IMR-90 (cell line): ENCODE data around the gene CUTA. TPM values are rescaled to one million over a fixed set of nuclear protein-coding genes. Genes with fewer than 3 reads are reported as not detected.

Experiments
- ATAC-seq: fragments of 200-7000 bp; cut with Tn5 transposase; 2 replicates; pipeline ENCODE4 v1.9.1; 2020; ENCODE audit warnings: low read depth, mild to moderate bottlenecking, moderate library complexity
- BruUV-seq: library from RNA; stranded (reverse); fragments of 400-500 nt; replicated peaks from 2 replicates; lab custom pipeline; 2021; lab: Mats Ljungman, UMichigan
- CTCF ChIA-PET: fragments of 300-600 bp; formaldehyde crosslinking; extraction: SDS; loops from one replicate; lab custom pipeline; 2021; ENCODE audit warnings: antibody characterized with exemption; lab: Yijun Ruan, JAX
- POLR2A ChIA-PET: fragments of 300-600 bp; sonication (Branson Sonifier 250); formaldehyde crosslinking; loops from one replicate; lab custom pipeline; 2022; ENCODE audit warnings: antibody characterized with exemption; ENCODE audit not compliant: unreplicated experiment; lab: Charles Lee
- DNase-seq: peaks from one replicate; pipeline ENCODE4 v3.0.0; 2013
- H2AFZ ChIP-seq: replicated peaks from 2 replicates; pipeline ENCODE3; 2013; ENCODE audit warnings: low read length, mild to moderate bottlenecking; ENCODE audit not compliant: poor library complexity
- H2AK5ac ChIP-seq: 2 replicates; pipeline ENCODE4 v1.6.1; 2013; ENCODE audit warnings: low read depth, low read length, inconsistent platforms
- H2AK9ac ChIP-seq: replicated peaks from 2 replicates; pipeline ENCODE3; 2013; ENCODE audit warnings: mild to moderate bottlenecking, low read depth, low read length, moderate library complexity; ENCODE audit not compliant: poor library complexity
- H2BK120ac ChIP-seq: 2 replicates; pipeline ENCODE4 v1.6.1; 2013; ENCODE audit warnings: low read depth, low read length, inconsistent platforms
- H2BK15ac ChIP-seq: 3 replicates; pipeline ENCODE4 v1.6.1; 2013; ENCODE audit warnings: low read depth, low read length, inconsistent platforms
- H2BK20ac ChIP-seq: 2 replicates; pipeline ENCODE4 v1.6.1; 2013; ENCODE audit warnings: low read depth, mild to moderate bottlenecking, inconsistent platforms, low read length, moderate library complexity
- H2BK5ac ChIP-seq: 2 replicates; pipeline ENCODE4 v1.6.1; 2013; ENCODE audit warnings: mild to moderate bottlenecking, low read depth, low read length, inconsistent platforms; ENCODE audit not compliant: poor library complexity, severe bottlenecking
- H3K14ac ChIP-seq: replicated peaks from 2 replicates; pipeline ENCODE4 v1.6.1; 2013; ENCODE audit warnings: low read depth, low read length, inconsistent platforms
- H3K18ac ChIP-seq: 2 replicates; pipeline ENCODE4 v1.6.1; 2013; ENCODE audit warnings: low read depth, low read length, control low read depth
- H3K23ac ChIP-seq: 2 replicates; pipeline ENCODE4 v1.6.1; 2013; ENCODE audit warnings: low read depth, low read length, inconsistent platforms
- H3K27ac ChIP-seq: 2 replicates; pipeline ENCODE4 v1.5.1; 2013; ENCODE audit warnings: mild to moderate bottlenecking, control low read depth, low read length; ENCODE audit not compliant: insufficient read depth
- H3K27me3 ChIP-seq: 2 replicates; pipeline ENCODE4 v1.6.1; 2013; ENCODE audit warnings: low read length; ENCODE audit not compliant: control insufficient read depth, insufficient read depth
- H3K36me3 ChIP-seq: 2 replicates; pipeline ENCODE4 v1.6.1; 2013; ENCODE audit warnings: low read length, mixed read lengths; ENCODE audit not compliant: control insufficient read depth, insufficient read depth
- H3K4ac ChIP-seq: 2 replicates; pipeline ENCODE4 v1.6.1; 2013; ENCODE audit warnings: low read depth, low read length, inconsistent platforms
- H3K4me1 ChIP-seq: 2 replicates; pipeline ENCODE4 v1.6.1; 2013; ENCODE audit warnings: low read length, mixed read lengths; ENCODE audit not compliant: control insufficient read depth, insufficient read depth
- H3K4me2 ChIP-seq: 2 replicates; pipeline ENCODE4 v1.6.1; 2013; ENCODE audit warnings: low read depth, mild to moderate bottlenecking, control low read depth, low read length, moderate library complexity
- H3K4me3 ChIP-seq: 2 replicates; pipeline ENCODE4 v1.5.1; 2013; ENCODE audit warnings: low read depth, mild to moderate bottlenecking, control low read depth, low read length, moderate library complexity; ENCODE audit not compliant: insufficient read depth
- H3K56ac ChIP-seq: 2 replicates; pipeline ENCODE4 v1.6.1; 2013; ENCODE audit warnings: low read length, inconsistent platforms; ENCODE audit not compliant: insufficient read depth; ENCODE audit errors: extremely low read depth
- H3K79me1 ChIP-seq, 2 experiments: 2 replicates each; pipeline ENCODE4 v1.6.1; 2013; ENCODE audit warnings: low read length in 2 of 2, inconsistent platforms in 1 of 2, low read depth in 1 of 2
- H3K9ac ChIP-seq: 2 replicates; pipeline ENCODE4 v1.6.1; 2013; ENCODE audit warnings: low read depth, low read length, control low read depth
- H3K9me1 ChIP-seq: 2 replicates; pipeline ENCODE4 v1.6.1; 2013; ENCODE audit warnings: low read length, inconsistent platforms; ENCODE audit not compliant: insufficient read depth
- H3K9me3 ChIP-seq: 2 replicates; pipeline ENCODE4 v1.6.1; 2013; ENCODE audit warnings: low read length; ENCODE audit not compliant: control insufficient read depth, insufficient read depth
- H4K20me1 ChIP-seq: 2 replicates; pipeline ENCODE4 v1.6.1; 2013; ENCODE audit warnings: low read length, inconsistent platforms; ENCODE audit not compliant: insufficient read depth
- H4K5ac ChIP-seq: 2 replicates; pipeline ENCODE4 v1.6.1; 2013; ENCODE audit warnings: mild to moderate bottlenecking, low read depth, low read length, control low read depth
- H4K8ac ChIP-seq, 2 experiments: 2 replicates each; pipeline ENCODE4 v1.6.1; 2013; ENCODE audit warnings: low read depth in 2 of 2, low read length in 2 of 2, control low read depth in 1 of 2, inconsistent platforms in 1 of 2
- H4K91ac ChIP-seq: 2 replicates; pipeline ENCODE4 v1.6.1; 2013; ENCODE audit warnings: low read depth, low read length, inconsistent platforms; ENCODE audit not compliant: insufficient read depth
- BHLHE40 ChIP-seq: fragments of 150-350 bp; IDR thresholded peaks from 2 replicates; pipeline ENCODE4 v1.6.1; 2016; ENCODE audit warnings: mild to moderate bottlenecking, low read depth, low read length
- CEBPB ChIP-seq: IDR thresholded peaks from 2 replicates; pipeline ENCODE4 v1.6.1; 2012; ENCODE audit warnings: low read depth, low read length, improper control_type of control experiment
- CHD1 ChIP-seq: IDR thresholded peaks from 2 replicates; pipeline ENCODE4 v1.6.1; 2012; ENCODE audit warnings: low read depth, low read length, improper control_type of control experiment
- ELK1 ChIP-seq: fragments of 150-350 bp; IDR thresholded peaks from 2 replicates; pipeline ENCODE4 v1.6.1; 2016; ENCODE audit warnings: low read depth, mild to moderate bottlenecking, low read length, moderate library complexity, borderline replicate concordance
- FOS ChIP-seq: fragments of 150-350 bp; IDR thresholded peaks from 2 replicates; pipeline ENCODE4 v1.6.1; 2016; ENCODE audit warnings: low read depth, low read length
- MAFK ChIP-seq: IDR thresholded peaks from 2 replicates; pipeline ENCODE4 v1.6.1; 2012; ENCODE audit warnings: low read depth, low read length, improper control_type of control experiment
- MAZ ChIP-seq: IDR thresholded peaks from 2 replicates; pipeline ENCODE4 v1.6.1; 2012; ENCODE audit warnings: low read depth, mild to moderate bottlenecking, low read length, improper control_type of control experiment, moderate library complexity, borderline replicate concordance
- MXI1 ChIP-seq: IDR thresholded peaks from 2 replicates; pipeline ENCODE4 v1.6.1; 2012; ENCODE audit warnings: low read depth, mild to moderate bottlenecking, low read length, moderate library complexity, borderline replicate concordance
- NFE2L2 ChIP-seq: fragments of 150-350 bp; IDR thresholded peaks from 2 replicates; pipeline ENCODE4 v1.6.1; 2016; ENCODE audit warnings: low read depth, mild to moderate bottlenecking, low read length
- POLR2A ChIP-seq: IDR thresholded peaks from 2 replicates; pipeline ENCODE4 v1.6.1; 2012; ENCODE audit warnings: mild to moderate bottlenecking, low read depth, low read length
- RAD21 ChIP-seq: IDR thresholded peaks from 2 replicates; pipeline ENCODE4 v1.6.1; 2012; ENCODE audit warnings: low read length, improper control_type of control experiment
- RCOR1 ChIP-seq: IDR thresholded peaks from 2 replicates; pipeline ENCODE4 v1.6.1; 2012; ENCODE audit warnings: mild to moderate bottlenecking, low read length, improper control_type of control experiment; ENCODE audit not compliant: insufficient replicate concordance
- RFX5 ChIP-seq: IDR thresholded peaks from 2 replicates; pipeline ENCODE4 v1.8.0; 2012; ENCODE audit warnings: low read depth, mild to moderate bottlenecking, low read length, moderate library complexity
- SMC3 ChIP-seq: fragments of 150-350 bp; IDR thresholded peaks from 2 replicates; pipeline ENCODE4 v1.6.1; 2016; ENCODE audit warnings: low read depth, mild to moderate bottlenecking, antibody characterized with exemption, low read length, moderate library complexity
- WGBS, 2 experiments: methylation state at CpG; one replicate each; pipeline versions ENCODE4 v1.1.5 to v1.1.7; 2013; ENCODE audit warnings: missing lambda C conversion rate in 2 of 2; ENCODE audit not compliant: insufficient read length in 1 of 2; ENCODE audit errors: extremely low coverage in 2 of 2; 5-methylcytosine and 5-hydroxymethylcytosine counted together
- dilution Hi-C: fragments of 300-500 bp; cut with HindIII; formaldehyde crosslinking; loops from one replicate; pipeline ENCODE4 v1.14.3; 2018; ENCODE audit warnings: low sequenced_read_pairs; ENCODE audit not compliant: unreplicated experiment
- in situ Hi-C: fragments of 300-500 bp; cut with MboI; formaldehyde crosslinking; loops from 3 replicates; pipeline ENCODE4 v1.14.3; 2019; ENCODE audit warnings: low sequenced_read_pairs, inconsistent platforms, mixed read lengths
- intact Hi-C: fragments of 100-400 bp; cut with micrococcal nuclease; formaldehyde crosslinking; loops from 2 replicates; pipeline ENCODE4 v1.10.0; 2022
- polyA plus RNA-seq, 3 experiments: library from polyadenylated mRNA; depleted of rRNA; stranded (reverse); fragments of >200 nt; gene quantifications; 2 replicates each; pipeline ENCODE4 v1.2.3, GENCODE V29; 2012; ENCODE audit warnings: low replicate concordance in 1 of 3
- total RNA-seq: library from RNA; depleted of rRNA; stranded (reverse); fragments of >200 nt; gene quantifications from 2 replicates; pipeline ENCODE4 v1.2.3, GENCODE V29; 2012
- TF ChIP-seq, protein P1 (sequence below): fragments of 150-350 bp; IDR thresholded peaks from 2 replicates; pipeline ENCODE4 v1.6.1; 2017; ENCODE audit warnings: mild to moderate bottlenecking, antibody characterized with exemption, low read length, low read depth
- TF ChIP-seq, protein P2 (sequence below): conservative IDR thresholded peaks from 2 replicates; pipeline ENCODE4 v1.5.1; 2012; ENCODE audit warnings: mild to moderate bottlenecking, low read depth, low read length, improper control_type of control experiment

CUTA gene
- total and polyA plus RNA-seq, 2 of the 4 experiments (the other 2 are of a cell fraction), result 136 to 427 TPM

DNA sequence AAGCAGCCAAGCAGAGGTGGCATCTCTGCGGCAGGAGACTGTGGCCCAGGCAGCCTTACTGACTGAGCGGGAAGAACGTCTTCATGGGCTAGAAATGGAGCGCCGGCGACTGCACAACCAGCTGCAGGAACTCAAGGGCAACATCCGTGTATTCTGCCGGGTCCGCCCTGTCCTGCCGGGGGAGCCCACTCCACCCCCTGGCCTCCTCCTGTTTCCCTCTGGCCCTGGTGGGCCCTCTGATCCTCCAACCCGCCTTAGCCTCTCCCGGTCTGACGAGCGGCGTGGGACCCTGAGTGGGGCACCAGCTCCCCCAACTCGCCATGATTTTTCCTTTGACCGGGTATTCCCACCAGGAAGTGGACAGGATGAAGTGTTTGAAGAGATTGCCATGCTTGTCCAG, 13.0 kb downstream of the CUTA start:
- Histone ChIP-seq H4K91ac (no peak overlapping the region), H2AK9ac (no peak overlapping the region), H3K56ac (no peak overlapping the region), H2BK120ac (no peak overlapping the region), H2BK15ac (no peak overlapping the region), H3K79me1 (peaks cover 20 to 42% of the 10 kb centered on the region in 2 experiments), H3K9me1 (no peaks in the 10 kb centered on the region), H3K27ac (no peak overlapping the region), H3K4me2 (no peak overlapping the region), H3K9ac (no peak overlapping the region), H3K36me3 (peaks cover 21% of the 10 kb centered on the region), H3K9me3 (no peaks in the 10 kb centered on the region), H2AFZ (no peak overlapping the region), H3K27me3 (no peaks in the 10 kb centered on the region), H4K20me1 (no peaks in the 10 kb centered on the region; the same call in 1 of the 2 replicates), H3K4me1 (no peaks in the 10 kb centered on the region), H3K14ac (no peak overlapping the region), H3K4me3 (no peak overlapping the region), H3K23ac (no peak overlapping the region), H3K18ac (no peak overlapping the region), H4K8ac (no peak overlapping the region), H2AK5ac (no peak overlapping the region), H4K5ac (no peak overlapping the region), H2BK20ac (no peak overlapping the region), H3K4ac (no peak overlapping the region), H2BK5ac (no peak overlapping the region)
- dilution Hi-C loops, result no loop called here
- CTCF ChIA-PET, result no interaction called here
- no peak for ATAC-seq
- DNase-seq, result no peak
- BruUV-seq, result no TSS peak
- TF ChIP-seq POLR2A (no peak), NFE2L2 (no peak), RCOR1 (no peak), MAZ (no peak), RAD21 (no peak), SMC3 (no peak), ELK1 (no peak), CEBPB (no peak), CHD1 (no peak), BHLHE40 (no peak), MAFK (no peak), MXI1 (no peak), RFX5 (no peak), FOS (no peak)
- TF ChIP-seq, protein P1, sequence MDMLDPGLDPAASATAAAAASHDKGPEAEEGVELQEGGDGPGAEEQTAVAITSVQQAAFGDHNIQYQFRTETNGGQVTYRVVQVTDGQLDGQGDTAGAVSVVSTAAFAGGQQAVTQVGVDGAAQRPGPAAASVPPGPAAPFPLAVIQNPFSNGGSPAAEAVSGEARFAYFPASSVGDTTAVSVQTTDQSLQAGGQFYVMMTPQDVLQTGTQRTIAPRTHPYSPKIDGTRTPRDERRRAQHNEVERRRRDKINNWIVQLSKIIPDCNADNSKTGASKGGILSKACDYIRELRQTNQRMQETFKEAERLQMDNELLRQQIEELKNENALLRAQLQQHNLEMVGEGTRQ, result no peak
- TF ChIP-seq, protein P2, sequence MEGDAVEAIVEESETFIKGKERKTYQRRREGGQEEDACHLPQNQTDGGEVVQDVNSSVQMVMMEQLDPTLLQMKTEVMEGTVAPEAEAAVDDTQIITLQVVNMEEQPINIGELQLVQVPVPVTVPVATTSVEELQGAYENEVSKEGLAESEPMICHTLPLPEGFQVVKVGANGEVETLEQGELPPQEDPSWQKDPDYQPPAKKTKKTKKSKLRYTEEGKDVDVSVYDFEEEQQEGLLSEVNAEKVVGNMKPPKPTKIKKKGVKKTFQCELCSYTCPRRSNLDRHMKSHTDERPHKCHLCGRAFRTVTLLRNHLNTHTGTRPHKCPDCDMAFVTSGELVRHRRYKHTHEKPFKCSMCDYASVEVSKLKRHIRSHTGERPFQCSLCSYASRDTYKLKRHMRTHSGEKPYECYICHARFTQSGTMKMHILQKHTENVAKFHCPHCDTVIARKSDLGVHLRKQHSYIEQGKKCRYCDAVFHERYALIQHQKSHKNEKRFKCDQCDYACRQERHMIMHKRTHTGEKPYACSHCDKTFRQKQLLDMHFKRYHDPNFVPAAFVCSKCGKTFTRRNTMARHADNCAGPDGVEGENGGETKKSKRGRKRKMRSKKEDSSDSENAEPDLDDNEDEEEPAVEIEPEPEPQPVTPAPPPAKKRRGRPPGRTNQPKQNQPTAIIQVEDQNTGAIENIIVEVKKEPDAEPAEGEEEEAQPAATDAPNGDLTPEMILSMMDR, result no peak
- in situ Hi-C loops, result no loop called here
- WGBS, 2 experiments, result 85% methylated on average over 9 of the region's 17 CpGs; no CpG with 5 or more reads in 1 of the 2 experiments
- intact Hi-C loops, result no loop called here
- POLR2A ChIA-PET, result no interaction called here
